Sigmoid colon (tissue), 7 donors: ENCODE results near the gene PGAM2. TPM values are rescaled to one million over a fixed set of nuclear protein-coding genes. Genes with fewer than 3 reads are reported as not detected.
"Not testable (repeated sequence)": the region's sequence is repeated elsewhere in the genome, so short reads cannot be mapped to it uniquely, and the experiment has no call there.

Source experiments
- DNase-seq: peaks from one replicate; pipeline ENCODE4 v3.0.0-alpha.2; 2019
- H3K27ac ChIP-seq, 4 donors: fragments of 200-600 bp; sonication (generic); one replicate each; pipeline ENCODE4 v1.5.1; 2016 to 2019; ENCODE audit warnings: mild to moderate bottlenecking in 1 of 4
- H3K27me3 ChIP-seq, 3 donors: fragments of 200-600 bp; sonication (generic); one replicate each; pipeline ENCODE4 v1.5.1; 2019; ENCODE audit warnings: mild to moderate bottlenecking in 1 of 3
- H3K36me3 ChIP-seq, 4 donors: fragments of 200-600 bp; sonication (generic); one replicate each; pipeline ENCODE4 v1.5.1; 2016 to 2019
- H3K4me1 ChIP-seq, 4 donors: fragments of 200-600 bp; sonication (generic); one replicate each; pipeline ENCODE4 v1.5.1; 2017 to 2019
- H3K4me3 ChIP-seq, 4 donors: fragments of 200-600 bp; sonication (generic); one replicate each; pipeline ENCODE4 v1.5.1; 2017 to 2019; ENCODE audit warnings: mild to moderate bottlenecking in 2 of 4, moderate library complexity in 1 of 4
- H3K9me3 ChIP-seq, 4 donors: fragments of 200-600 bp in 3 of 4; sonication (generic) in 3 of 4; one replicate each; pipeline versions ENCODE4 v1.5.1 to v1.6.1; 2013 to 2019
- CTCF ChIP-seq, 4 experiments: fragments of 450-650 bp in 3 of 4; fragments of 200-600 bp in 1 of 4; IDR thresholded peaks; one replicate each; pipeline ENCODE4 v1.5.1; 2016 to 2019; ENCODE audit warnings: antibody characterized with exemption in 4 of 4, mild to moderate bottlenecking in 3 of 4, moderate library complexity in 2 of 4
- EP300 ChIP-seq, 4 donors: sonication (generic); formaldehyde crosslinking; IDR thresholded peaks; one replicate each; pipeline ENCODE4 v1.6.1; 2017; ENCODE audit warnings: antibody characterized with exemption in 4 of 4
- POLR2A ChIP-seq, 2 donors: fragments of 450-650 bp; IDR thresholded peaks; one replicate each; pipeline ENCODE4 v1.6.1; 2016; ENCODE audit warnings: antibody characterized with exemption in 2 of 2, mild to moderate bottlenecking in 2 of 2, moderate library complexity in 2 of 2
- POLR2AphosphoS5 ChIP-seq, 4 donors: sonication (generic); formaldehyde crosslinking; IDR thresholded peaks; one replicate each; pipeline ENCODE4 v1.6.1; 2017; ENCODE audit warnings: antibody characterized with exemption in 4 of 4
- WGBS, 2 donors: extraction: QIAGEN DNeasy Blood & Tissue Kit; methylation state at CpG; one replicate each; pipeline ENCODE4 v1.1.7; 2013; 5-methylcytosine and 5-hydroxymethylcytosine counted together
- intact Hi-C: fragments of 100-400 bp; cut with DNase I; formaldehyde crosslinking; loops from one replicate; pipeline ENCODE4 v1.15.1; 2023
- polyA plus RNA-seq, 3 donors: library from polyadenylated mRNA; stranded (reverse); fragments of 200-250 nt; gene quantifications; one replicate each; pipeline ENCODE4 v1.2.3, GENCODE V29; 2013
- total RNA-seq, 4 donors: library from RNA; depleted of rRNA; stranded (reverse); fragments of >200 nt; gene quantifications; one replicate each; pipeline ENCODE4 v1.1.0, GENCODE V29; 2016
- donor health status: healthy with polysubstance abuse.
- donor health status: Bipolar disorder and iron deficiency.
- donor health status: healthy.

Gene PGAM2
- total and polyA plus RNA-seq, 7 donors, result 0.71 to 3.0 (median 1.3) TPM; not detected in 1

GRCh38 chr7:44045226-44046014, 19.9 kb downstream of the PGAM2 start:
- Histone ChIP-seq H3K4me3 (peak overlapping the region; percentile 79 to 99 (median 94)), H3K27ac (peak overlapping the region; percentile 86 to 91 (median 88)), H3K9me3 (no peaks in the 10 kb centered on the region), H3K27me3 (no peaks in the 10 kb centered on the region), H3K36me3 (peaks cover 0 to 25% (median 8%) of the 10 kb centered on the region in 4 donors), H3K4me1 (peaks cover 0 to 49% (median 34%) of the 10 kb centered on the region in 4 donors)
- WGBS, 2 donors, result 23 to 29% methylated on average over 15 of the region's 15 CpGs
- intact Hi-C loops, result loop anchor here (2.0 kb wide), 2 partner anchors 27 to 37 kb away; partner anchors contain the start of gene POLM
- DNase-seq, result no peak
- no peak for TF ChIP-seq EP300 (IDR thresholded peaks at IDR 0.05)
- TF ChIP-seq POLR2AphosphoS5 (IDR thresholded peaks at IDR 0.05), result no peak
- no peak for TF ChIP-seq CTCF (IDR thresholded peaks at IDR 0.05)
- TF ChIP-seq POLR2A (IDR thresholded peaks at IDR 0.05), result no peak

- no peaks in the 10 kb centered on the region for H3K27me3 ChIP-seq
- H3K9me3 ChIP-seq, result no peaks in the 10 kb centered on the region
- peak within 1 kb of the TSS; percentile 79 to 99 (median 94) for H3K4me3 ChIP-seq
- intact Hi-C loops, result loop anchor here (2.0 to 5.0 kb wide), 3 partner anchors 26 to 448 kb away; partner anchors contain the start of genes NUDCD3 and POLM
- WGBS, 2 donors, result 0 to 1% methylated on average over 74 of the region's 74 CpGs
- TF ChIP-seq EP300 (IDR thresholded peaks at IDR 0.05) (no peak), POLR2A (IDR thresholded peaks at IDR 0.05) (peak; percentile 63 to 89), CTCF (IDR thresholded peaks at IDR 0.05) (no peak), POLR2AphosphoS5 (IDR thresholded peaks at IDR 0.05) (peak; percentile 76 to 93 (median 88))
- H3K27ac ChIP-seq, result peak within 1 kb of the TSS; percentile 86 to 91 (median 88)
- peak; percentile 96 for DNase-seq
- H3K36me3 ChIP-seq, result peaks cover 0 to 16% (median under 1%) of the 10 kb centered on the region in 4 donors
- peaks cover 0 to 48% (median 35%) of the 10 kb centered on the region in 4 donors for H3K4me1 ChIP-seq
Observed at GRCh38 chr7:44044315-44045225, 20.8 kb downstream of the PGAM2 start, which contains the start of gene DBNL. TSS of gene DBNL (plus strand) at chr7:44044702. CDS start at chr7:44044738, 36 bp downstream.

GRCh38 chr7:44043902-44044301, 21.5 kb downstream of the PGAM2 start:
- H3K9me3 ChIP-seq, result no peaks in the 10 kb centered on the region
- DNase-seq, result no peak
- H3K27me3 ChIP-seq, result no peaks in the 10 kb centered on the region
- intact Hi-C loops, result loop anchor here (2.0 to 5.0 kb wide), 3 partner anchors 25 to 448 kb away; partner anchors contain the start of genes NUDCD3 and POLM
- no peak for TF ChIP-seq POLR2AphosphoS5 (IDR thresholded peaks at IDR 0.05)
- TF ChIP-seq CTCF (IDR thresholded peaks at IDR 0.05), result no peak
- no peak for TF ChIP-seq POLR2A (IDR thresholded peaks at IDR 0.05)
- TF ChIP-seq EP300 (IDR thresholded peaks at IDR 0.05), result no peak
- WGBS, 2 donors, result 10 to 15% methylated on average over 8 of the region's 8 CpGs
- peaks cover 0 to 42% (median 35%) of the 10 kb centered on the region in 4 donors for H3K4me1 ChIP-seq
- H3K4me3 ChIP-seq, result peak overlapping the region; percentile 79 to 99 (median 94)
- peak overlapping the region; percentile 86 to 91 (median 88) for H3K27ac ChIP-seq
- H3K36me3 ChIP-seq, result peaks cover 0 to 13% (median 0%) of the 10 kb centered on the region in 4 donors

GRCh38 chr7:44042221-44042620, 23.1 kb downstream of the PGAM2 start:
- no peak for TF ChIP-seq POLR2A (IDR thresholded peaks at IDR 0.05)
- no peak for TF ChIP-seq EP300 (IDR thresholded peaks at IDR 0.05)
- no peak for TF ChIP-seq CTCF (IDR thresholded peaks at IDR 0.05)
- no peak for TF ChIP-seq POLR2AphosphoS5 (IDR thresholded peaks at IDR 0.05)
- DNase-seq, result no peak
- H3K4me1 ChIP-seq, result peaks cover 0 to 36% (median 30%) of the 10 kb centered on the region in 4 donors
- H3K36me3 ChIP-seq, result peaks cover 0 to 9% (median 0%) of the 10 kb centered on the region in 4 donors
- no peak overlapping the region for H3K27ac ChIP-seq
- no peaks in the 10 kb centered on the region for H3K9me3 ChIP-seq
- no peak overlapping the region for H3K4me3 ChIP-seq
- H3K27me3 ChIP-seq, result no peaks in the 10 kb centered on the region
- intact Hi-C loops, result loop anchor here (5.0 kb wide), 1 partner anchor 450 kb away; the partner anchor contains the start of gene NUDCD3
- WGBS, 2 donors, result 94 to 98% methylated on average over 2 of the region's 2 CpGs

GRCh38 chr7:44040493-44040891, 24.9 kb downstream of the PGAM2 start:
- H3K4me3 ChIP-seq, result peak overlapping the region; percentile 16 to 47 (median 39)
- H3K9me3 ChIP-seq, H3K27me3 ChIP-seq, H3K36me3 ChIP-seq: not testable (repeated sequence)
- 0 to 1% methylated on average over 44 to 46 of the region's 46 CpGs for WGBS, 2 donors
- peaks cover 0 to 19% (median 17%) of the 10 kb centered on the region in 4 donors for H3K4me1 ChIP-seq
- peak; percentile 51 for DNase-seq
- intact Hi-C loops, result loop anchor here (5.0 kb wide), 1 partner anchor 452 kb away; the partner anchor contains the start of gene NUDCD3
- H3K27ac ChIP-seq, result peak overlapping the region in 3 of 4 donors; percentile 27 to 70 (median 39)

- intact Hi-C loops, result loop anchor here (5.0 kb wide), 1 partner anchor 452 kb away; the partner anchor contains the start of gene NUDCD3
- peak overlapping the region; percentile 16 to 47 (median 39) for H3K4me3 ChIP-seq
- peak; percentile 55 for DNase-seq
- not testable (repeated sequence) for H3K9me3 ChIP-seq, H3K27me3 ChIP-seq, H3K36me3 ChIP-seq
- H3K4me1 ChIP-seq, result peaks cover 0 to 15% (median 12%) of the 10 kb centered on the region in 4 donors
- 11 to 20% methylated on average over 13 to 20 of the region's 40 CpGs for WGBS, 2 donors
- H3K27ac ChIP-seq, result peak overlapping the region; percentile 27 to 70 (median 48)
Observed at GRCh38 chr7:44039800-44040492, 25.4 kb downstream of the PGAM2 start.
